Measurements from ENCODE around the gene HIVEP3. TPM values are rescaled to one million over a fixed set of nuclear protein-coding genes. Genes with fewer than 3 reads are reported as not detected.

Gene HIVEP3
- total RNA-seq, 1 donor from 2014 or later: 8.9 TPM

DNA sequence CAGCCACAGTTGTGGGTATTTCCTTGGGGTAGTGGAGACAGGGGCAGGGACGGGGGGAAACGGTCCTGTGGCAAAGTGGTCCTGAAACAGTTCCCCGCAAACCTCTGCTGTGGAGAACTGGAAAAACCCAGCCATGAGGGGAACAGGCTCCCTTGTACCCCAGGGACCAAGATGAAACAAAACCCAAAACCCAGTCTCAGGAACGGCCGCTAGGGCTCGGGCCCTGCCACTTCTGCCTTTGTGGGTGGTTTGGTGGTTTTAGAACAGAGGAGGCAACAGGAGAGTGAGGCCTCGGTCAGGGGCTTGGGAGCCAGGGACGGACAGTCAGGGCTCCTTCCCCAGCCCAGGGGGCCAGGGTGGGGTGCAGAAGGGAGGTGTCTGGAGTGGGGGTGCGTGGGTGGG lies 409.5 kb downstream of the HIVEP3 start:
- Histone ChIP-seq H3K27ac (ENCODE audit: low read depth, low read length) (no peak overlapping the region), H3K4me2 (ENCODE audit: low read length) (no peak overlapping the region), H3K27me3 (ENCODE audit: insufficient read depth, low read length) (no peaks in the 10 kb centered on the region), H4K20me1 (ENCODE audit: insufficient read depth, low read length) (no peaks in the 10 kb centered on the region), H3K9me3 (ENCODE audit: insufficient read depth, low read depth, low read length) (no peaks in the 10 kb centered on the region), H3K9ac (ENCODE audit: low read length) (no peak overlapping the region), H3K4me3 (ENCODE audit: insufficient read depth, low read depth, low read length) (no peak overlapping the region), H3K4me1 (ENCODE audit: insufficient read depth, low read length) (peaks cover 4% of the 10 kb centered on the region), H2AFZ (ENCODE audit: low read depth, low read length) (no peak overlapping the region), H3K36me3 (ENCODE audit: insufficient read depth, low read length) (peaks cover 3% of the 10 kb centered on the region), H3K79me2 (ENCODE audit: insufficient read depth, low read length) (no peaks in the 10 kb centered on the region)
- TF ChIP-seq CTCF (IDR thresholded peaks at IDR 0.05; ENCODE audit: insufficient read depth, low read depth, low read length) (no peak), EZH2 (IDR thresholded peaks at IDR 0.05; ENCODE audit: insufficient read depth, low read length) (no peak)
- H3K27ac Mint-ChIP-seq (ENCODE audit: unreplicated experiment): no peak overlapping the region
- peaks cover 10% of the 10 kb centered on the region for H3K27me3 Mint-ChIP-seq (ENCODE audit: low read depth, unreplicated experiment)
- H3K4me1 Mint-ChIP-seq (ENCODE audit: low read depth, unreplicated experiment): peaks cover 2% of the 10 kb centered on the region
- no peaks in the 10 kb centered on the region for H3K9me3 Mint-ChIP-seq (ENCODE audit: unreplicated experiment)
- no peak for FAIRE-seq
- peaks cover 15% of the 10 kb centered on the region for H3K36me3 Mint-ChIP-seq (ENCODE audit: low read depth, unreplicated experiment)
- H3K4me3 Mint-ChIP-seq (ENCODE audit: unreplicated experiment): no peak overlapping the region
- DNase-seq (ENCODE audit: low read depth): no peak

DNA sequence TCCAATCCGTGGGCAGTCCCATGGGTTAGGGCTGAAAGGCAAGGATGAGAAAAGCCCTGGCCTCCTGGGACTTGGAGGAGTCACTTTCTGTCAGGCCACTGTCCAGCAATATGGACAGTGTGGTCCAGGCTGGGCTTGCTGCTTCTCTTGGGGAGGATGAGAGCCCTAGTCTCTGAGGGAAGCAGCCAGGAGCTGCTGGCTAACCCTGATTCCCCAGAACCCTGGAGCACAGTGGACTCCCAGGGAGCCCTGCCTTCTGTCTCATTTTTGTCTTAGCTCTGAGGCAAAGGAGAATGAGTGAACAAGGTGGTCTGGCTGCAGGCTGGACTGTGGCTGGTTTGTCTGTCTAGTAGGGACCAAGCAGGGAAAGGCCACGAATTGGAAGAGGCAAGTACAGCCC lies 410.4 kb downstream of the HIVEP3 start:
- Histone ChIP-seq H3K9ac (ENCODE audit: low read length) (no peak overlapping the region), H3K27ac (ENCODE audit: low read depth, low read length) (no peak overlapping the region), H3K27me3 (ENCODE audit: insufficient read depth, low read length) (no peaks in the 10 kb centered on the region), H3K4me1 (ENCODE audit: insufficient read depth, low read length) (peaks cover 6% of the 10 kb centered on the region), H3K4me3 (ENCODE audit: insufficient read depth, low read depth, low read length) (no peak overlapping the region), H3K9me3 (ENCODE audit: insufficient read depth, low read depth, low read length) (no peaks in the 10 kb centered on the region), H3K79me2 (ENCODE audit: insufficient read depth, low read length) (no peaks in the 10 kb centered on the region), H3K4me2 (ENCODE audit: low read length) (no peak overlapping the region), H4K20me1 (ENCODE audit: insufficient read depth, low read length) (no peaks in the 10 kb centered on the region), H2AFZ (ENCODE audit: low read depth, low read length) (no peak overlapping the region), H3K36me3 (ENCODE audit: insufficient read depth, low read length) (peaks cover 3% of the 10 kb centered on the region)
- Mint-ChIP-seq H3K27ac (ENCODE audit: unreplicated experiment) (no peak overlapping the region), H3K4me1 (ENCODE audit: low read depth, unreplicated experiment) (peaks cover 9% of the 10 kb centered on the region), H3K9me3 (ENCODE audit: unreplicated experiment) (no peaks in the 10 kb centered on the region), H3K36me3 (ENCODE audit: low read depth, unreplicated experiment) (peaks cover 13% of the 10 kb centered on the region), H3K27me3 (ENCODE audit: low read depth, unreplicated experiment) (peaks cover 10% of the 10 kb centered on the region), H3K4me3 (ENCODE audit: unreplicated experiment) (no peak overlapping the region)
- DNase-seq (ENCODE audit: low read depth) (no peak), FAIRE-seq (no peak)
- TF ChIP-seq CTCF (IDR thresholded peaks at IDR 0.05; ENCODE audit: insufficient read depth, low read depth, low read length) (no peak), EZH2 (IDR thresholded peaks at IDR 0.05; ENCODE audit: insufficient read depth, low read length) (no peak)

DNA sequence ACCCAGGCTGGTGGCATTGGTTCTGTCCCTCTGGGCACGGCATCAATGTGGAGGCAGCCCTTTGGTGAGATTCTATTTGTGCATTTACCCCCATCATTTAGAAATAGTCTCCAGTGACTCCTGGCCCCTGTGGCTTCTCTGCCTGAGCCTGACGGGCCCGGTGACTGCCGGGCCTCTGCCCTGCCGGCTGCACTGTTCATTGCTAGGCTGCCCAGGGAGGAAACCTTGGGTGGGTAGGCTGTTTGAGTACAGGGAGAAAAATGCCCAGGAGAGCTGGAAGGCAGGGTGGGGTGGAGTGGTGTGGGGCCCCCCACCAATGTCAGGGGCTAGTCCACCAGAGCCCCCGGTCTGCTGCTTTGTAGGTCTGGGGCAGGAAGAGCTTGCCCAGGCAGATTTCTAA lies 410.9 kb downstream of the HIVEP3 start:
- H3K36me3 Mint-ChIP-seq (ENCODE audit: low read depth, unreplicated experiment): peaks cover 13% of the 10 kb centered on the region

More for the DNA sequence above, 410.9 kb downstream of the HIVEP3 start:
- Mint-ChIP-seq H3K9me3 (ENCODE audit: unreplicated experiment) (no peaks in the 10 kb centered on the region), H3K4me1 (ENCODE audit: low read depth, unreplicated experiment) (peaks cover 9% of the 10 kb centered on the region), H3K27me3 (ENCODE audit: low read depth, unreplicated experiment) (peaks cover 10% of the 10 kb centered on the region), H3K4me3 (ENCODE audit: unreplicated experiment) (no peak overlapping the region), H3K27ac (ENCODE audit: unreplicated experiment) (no peak overlapping the region)
- no peak overlapping the region for H3K4me2 ChIP-seq (ENCODE audit: low read length)
- DNase-seq (ENCODE audit: low read depth): no peak
- H2AFZ ChIP-seq (ENCODE audit: low read depth, low read length): no peak overlapping the region
- H3K36me3 ChIP-seq (ENCODE audit: insufficient read depth, low read length): peaks cover 3% of the 10 kb centered on the region
- H3K4me1 ChIP-seq (ENCODE audit: insufficient read depth, low read length): peaks cover 6% of the 10 kb centered on the region
- TF ChIP-seq CTCF (IDR thresholded peaks at IDR 0.05; ENCODE audit: insufficient read depth, low read depth, low read length) (no peak), EZH2 (IDR thresholded peaks at IDR 0.05; ENCODE audit: insufficient read depth, low read length) (no peak)
- no peak overlapping the region for H3K4me3 ChIP-seq (ENCODE audit: insufficient read depth, low read depth, low read length)
- no peaks in the 10 kb centered on the region for H4K20me1 ChIP-seq (ENCODE audit: insufficient read depth, low read length)
- FAIRE-seq: no peak
- H3K9ac ChIP-seq (ENCODE audit: low read length): no peak overlapping the region
- H3K27me3 ChIP-seq (ENCODE audit: insufficient read depth, low read length): no peaks in the 10 kb centered on the region
- H3K9me3 ChIP-seq (ENCODE audit: insufficient read depth, low read depth, low read length): no peaks in the 10 kb centered on the region
- no peaks in the 10 kb centered on the region for H3K79me2 ChIP-seq (ENCODE audit: insufficient read depth, low read length)
- no peak overlapping the region for H3K27ac ChIP-seq (ENCODE audit: low read depth, low read length)

Data from astrocyte (in vitro differentiated cells and primary cell).